AG04450 (cell line): ENCODE measurements around the gene DOCK9. TPM values are rescaled to one million over a fixed set of nuclear protein-coding genes. Genes with fewer than 3 reads are reported as not detected.
"Not testable (repeated sequence)": the region's sequence is repeated elsewhere in the genome, so short reads cannot be mapped to it uniquely, and the experiment has no call there.

Experiments
- CTCF ChIA-PET: fragments of 300-600, 350-600 bp; formaldehyde crosslinking; extraction: SDS; loops from one replicate; lab custom pipeline; 2022; ENCODE audit warnings: antibody characterized with exemption, inconsistent platforms; lab: Charles Lee
- POLR2A ChIA-PET: fragments of 350-600 bp; formaldehyde crosslinking; extraction: SDS; loops from one replicate; lab custom pipeline; 2021; ENCODE audit warnings: antibody characterized with exemption, inconsistent platforms; lab: Yijun Ruan, JAX
- DNase-seq: peaks from one replicate; pipeline ENCODE4 v3.0.0-alpha.2; 2011; ENCODE audit warnings: low read depth, low spot score
- H3K27ac ChIP-seq: one replicate; pipeline ENCODE4 v1.5.1; 2012; ENCODE audit warnings: low read depth, low read length, control low read depth
- H3K27me3 ChIP-seq: one replicate; pipeline ENCODE4 v1.6.0; 2012; ENCODE audit warnings: low read length; ENCODE audit not compliant: control insufficient read depth, insufficient read depth
- H3K4me3 ChIP-seq: 2 replicates; pipeline ENCODE4 v1.5.1; 2011; ENCODE audit warnings: mild to moderate bottlenecking, low read depth, low read length, control low read depth
- H3K9me3 ChIP-seq: 2 replicates; pipeline ENCODE4 v1.5.1; 2012; ENCODE audit warnings: low read length; ENCODE audit not compliant: control insufficient read depth, insufficient read depth
- CTCF ChIP-seq: IDR thresholded peaks from 2 replicates; pipeline ENCODE4 v1.5.1; 2011; ENCODE audit warnings: low read depth, low read length, control low read depth, inconsistent platforms
- polyA plus RNA-seq: library from polyadenylated mRNA; depleted of rRNA; stranded (reverse); fragments of >200 nt; gene quantifications from 2 replicates; pipeline ENCODE4 v1.2.3, GENCODE V29; 2011

The DOCK9 gene
- polyA plus RNA-seq, 1 experiment, result 9.6 TPM

DNA sequence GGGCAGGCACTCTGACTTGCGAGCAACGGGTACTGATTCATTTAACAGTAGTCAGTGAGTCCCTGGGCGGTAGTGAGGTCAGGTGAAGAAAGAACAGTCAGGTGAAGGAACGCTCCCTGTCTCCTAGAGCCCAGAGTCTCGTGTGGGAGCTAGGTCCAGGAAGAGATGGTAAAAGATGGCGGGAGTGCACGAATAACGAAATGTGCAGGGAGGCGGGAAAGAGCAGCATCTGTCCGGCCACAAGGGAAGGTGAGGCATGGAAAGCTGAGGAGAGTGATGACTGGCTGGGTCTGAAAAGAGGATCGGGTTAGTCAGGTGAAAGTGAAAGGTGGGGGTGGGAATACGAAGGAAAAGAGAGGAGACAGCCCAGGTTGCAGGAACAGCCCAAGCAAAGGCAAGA is 161.5 kb downstream of the DOCK9 start:
- DNase-seq, result no peak
- TF ChIP-seq CTCF, result no peak
- no peaks in the 10 kb centered on the region for H3K27me3 ChIP-seq
- no peak overlapping the region for H3K4me3 ChIP-seq
- H3K9me3 ChIP-seq, result no peaks in the 10 kb centered on the region
- H3K27ac ChIP-seq, result no peak overlapping the region
- POLR2A ChIA-PET, result no interaction called here
- CTCF ChIA-PET, result interaction anchor here (2.2 kb wide), 1 partner anchor 24 kb away, joined by 10 read pairs; no protein-coding TSS in a partner anchor

- DNase-seq, result no peak
- Histone ChIP-seq H3K27me3 (no peaks in the 10 kb centered on the region), H3K9me3 (no peaks in the 10 kb centered on the region), H3K27ac (no peak overlapping the region), H3K4me3 (no peak overlapping the region)
- TF ChIP-seq CTCF, result no peak
- ChIA-PET CTCF (interaction anchor here (1.1 to 1.5 kb wide), 2 partner anchors 11 to 26 kb away, joined by 3 to 5 read pairs; no protein-coding TSS in a partner anchor), POLR2A (interaction anchor here (0.7 kb wide), 1 partner anchor 1627 kb away, joined by 7 read pairs; no protein-coding TSS in a partner anchor)
Measured at GRCh38 chr13:98813993-98814392, 163.9 kb downstream of the DOCK9 start.

GRCh38 chr13:98812186-98812790 is 165.6 kb downstream of the DOCK9 start:
- H3K4me3 ChIP-seq, DNase-seq, POLR2A ChIA-PET, H3K27me3 ChIP-seq, H3K9me3 ChIP-seq, H3K27ac ChIP-seq: not testable (repeated sequence)
- CTCF ChIA-PET, result interaction anchor here (1.1 to 1.5 kb wide), 3 partner anchors 28 to 30 kb away, joined by 3 to 5 read pairs (median 4); no protein-coding TSS in a partner anchor

- Histone ChIP-seq H3K9me3 (no peaks in the 10 kb centered on the region), H3K27ac (no peak overlapping the region), H3K4me3 (no peak overlapping the region), H3K27me3 (no peaks in the 10 kb centered on the region)
- DNase-seq, result no peak
- CTCF ChIA-PET, result interaction anchor here (1.4 kb wide), 1 partner anchor 29 kb away, joined by 3 read pairs; no protein-coding TSS in a partner anchor
- TF ChIP-seq CTCF, result no peak
- POLR2A ChIA-PET, result no interaction called here
Measured at GRCh38 chr13:98810746-98811145, 167.1 kb downstream of the DOCK9 start.

DNA sequence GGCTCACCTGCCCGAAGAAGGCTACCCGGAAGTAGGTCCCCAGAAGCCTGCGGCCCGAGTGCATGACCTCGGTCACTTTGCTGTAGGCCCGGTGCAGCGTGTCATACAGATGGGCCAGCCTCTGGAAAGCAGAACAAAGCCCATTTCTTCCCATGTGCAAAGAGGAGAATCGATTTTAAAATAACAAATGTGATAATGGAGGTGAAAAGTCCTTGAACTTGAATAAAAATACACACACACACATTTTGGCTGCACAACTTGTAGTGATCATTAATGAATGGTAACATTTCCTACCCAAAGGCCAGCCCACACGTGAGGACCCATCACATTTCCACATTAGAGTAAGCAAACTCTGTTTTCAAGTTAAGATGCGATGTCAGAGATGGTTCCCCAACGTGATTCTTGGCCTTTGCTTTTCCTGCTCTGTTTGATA is 168.5 kb downstream of the DOCK9 start:
- ChIA-PET CTCF (no interaction called here), POLR2A (no interaction called here)
- H3K4me3 ChIP-seq, result no peak overlapping the region
- TF ChIP-seq CTCF, result no peak
- H3K27ac ChIP-seq, result no peak overlapping the region
- no peaks in the 10 kb centered on the region for H3K9me3 ChIP-seq
- no peak for DNase-seq
- no peaks in the 10 kb centered on the region for H3K27me3 ChIP-seq
